Liver (tissue), 3 donors: ENCODE measurements around the gene VCP.

Experiments
- ATF3 ChIP-seq: IDR thresholded peaks from 2 replicates; pipeline ENCODE4 v1.6.1; 2016; ENCODE audit warnings: antibody characterized with exemption
- CTCF ChIP-seq: fragments of 150-350 bp; IDR thresholded peaks from 2 replicates; pipeline ENCODE4 v1.5.1; 2017; ENCODE audit warnings: improper control_type of control experiment, low read depth, low read length; ENCODE audit not compliant: missing input control
- FOXA1 ChIP-seq: IDR thresholded peaks from 2 replicates; pipeline ENCODE4 v1.6.1; 2016; ENCODE audit warnings: antibody characterized with exemption
- JUND ChIP-seq, 2 donors: IDR thresholded peaks; 2 replicates each; pipeline ENCODE4 v1.6.1; 2016; ENCODE audit warnings: antibody characterized with exemption in 2 of 2
- MAX ChIP-seq: IDR thresholded peaks from 2 replicates; pipeline ENCODE4 v1.6.1; 2016; ENCODE audit warnings: antibody characterized with exemption
- RAD21 ChIP-seq, 2 donors: IDR thresholded peaks; 2 replicates each; pipeline ENCODE4 v1.6.1; 2016; ENCODE audit warnings: antibody characterized with exemption in 2 of 2, mild to moderate bottlenecking in 2 of 2
- YY1 ChIP-seq: IDR thresholded peaks from 2 replicates; pipeline ENCODE4 v1.6.1; 2016; ENCODE audit warnings: antibody characterized with exemption, mild to moderate bottlenecking
- ZBTB33 ChIP-seq: IDR thresholded peaks from 2 replicates; pipeline ENCODE4 v1.6.1; 2016; ENCODE audit warnings: antibody characterized with exemption
- donor health status: healthy.
- donor health status: healthy.

GRCh38 chr9:35111001-35111933, 38.8 kb upstream of the VCP start:
- no peak for TF ChIP-seq CTCF
- no peak for TF ChIP-seq ATF3
- no peak for TF ChIP-seq ZBTB33
- TF ChIP-seq RAD21 (IDR thresholded peaks at IDR 0.05) = peak in 1 of 2 donors; percentile 12
- peak; percentile 60 for TF ChIP-seq MAX
- TF ChIP-seq JUND (IDR thresholded peaks at IDR 0.05) = peak in 1 of 2 donors; percentile 19
- no peak for TF ChIP-seq FOXA1
- peak; percentile 41 for TF ChIP-seq YY1
